ENCODE data around the gene AZIN2.

AZIN2 gene

GRCh38 chr1:33157131-33157530 is 76.2 kb downstream of the AZIN2 start:
- no peak for DNase-seq

- no peak for DNase-seq
Measured at GRCh38 chr1:33158366-33158765, 77.4 kb downstream of the AZIN2 start.

- no peak for DNase-seq
Measured at GRCh38 chr1:33159577-33159976, 78.6 kb downstream of the AZIN2 start.

- DNase-seq = no peak
Measured at GRCh38 chr1:33161061-33161681, 80.2 kb downstream of the AZIN2 start.

- DNase-seq = no peak
Measured at GRCh38 chr1:33162141-33162540, 81.2 kb downstream of the AZIN2 start.

GRCh38 chr1:33163621-33164519 is 82.9 kb downstream of the AZIN2 start:
- DNase-seq = no peak

GRCh38 chr1:33165209-33165608 is 84.3 kb downstream of the AZIN2 start:
- no peak for DNase-seq

GRCh38 chr1:33165809-33166208 is 84.9 kb downstream of the AZIN2 start:
- DNase-seq = no peak

- DNase-seq = no peak
Measured at GRCh38 chr1:33167650-33168447, 86.9 kb downstream of the AZIN2 start.

- no peak for DNase-seq
Measured at GRCh38 chr1:33168556-33169289, 87.8 kb downstream of the AZIN2 start.

- no peak for DNase-seq
Measured at GRCh38 chr1:33169290-33170055, 88.5 kb downstream of the AZIN2 start.
